ENCODE results near the gene SPACA6. TPM values are rescaled to one million over a fixed set of nuclear protein-coding genes. Genes with fewer than 3 reads are reported as not detected.

The SPACA6 gene
- total and polyA plus RNA-seq, 4 donors: 2.6 to 23.2 (median 14.7) TPM

DNA sequence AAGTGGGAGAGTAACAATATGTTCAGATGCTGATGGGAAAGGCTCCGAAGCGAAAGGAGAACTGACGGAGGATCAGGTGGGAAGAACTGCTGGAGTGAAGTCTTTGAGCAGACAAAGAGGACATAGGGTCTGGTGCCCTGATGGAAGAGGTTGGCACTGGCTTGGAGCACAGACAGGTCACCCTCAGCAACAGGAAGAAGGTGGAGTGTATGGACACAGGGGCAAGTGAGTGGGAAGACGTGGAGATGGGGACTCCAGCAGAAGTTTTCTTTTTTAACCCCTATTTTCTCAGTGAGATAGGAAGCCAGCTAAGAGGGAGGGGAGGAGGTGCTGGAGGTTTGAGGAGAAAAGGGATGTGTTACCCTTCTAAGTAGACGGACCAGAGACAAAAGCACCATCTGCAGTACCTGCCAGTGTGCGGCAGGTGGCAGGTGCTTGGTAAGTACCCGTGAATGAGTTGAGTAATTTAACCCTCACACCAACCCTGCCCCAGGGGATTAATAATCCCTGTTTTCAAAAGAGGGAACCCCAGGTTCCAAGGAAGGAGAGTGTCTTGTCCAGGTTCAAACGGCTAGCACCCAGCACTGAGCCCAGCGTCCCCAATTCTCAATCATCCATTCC is 19.4 kb downstream of the SPACA6 start:
- no peaks in the 10 kb centered on the region for H3K4me1 ChIP-seq (ENCODE audit: control insufficient read depth, insufficient read depth, low read length)
- no peak overlapping the region for H3K4me3 ChIP-seq (ENCODE audit: low read depth, low read length)
- peaks cover 12% of the 10 kb centered on the region for H3K36me3 ChIP-seq (ENCODE audit: control insufficient read depth, insufficient read depth, low read length)
- peak in 1 of 6 donors; percentile 38 for DNase-seq (ENCODE audit: low read depth in 4 of 6, low spot score in 6 of 6)
- H3K9me3 ChIP-seq (ENCODE audit: control insufficient read depth, insufficient read depth, low read length): no peaks in the 10 kb centered on the region
- 89% methylated on average over 3 of the region's 9 CpGs for WGBS (ENCODE audit: insufficient coverage)
- no peaks in the 10 kb centered on the region for H3K27me3 ChIP-seq (ENCODE audit: control insufficient read depth, insufficient read depth, low read length)
- H3K27ac ChIP-seq (ENCODE audit: low read depth, low read length): no peak overlapping the region

DNA sequence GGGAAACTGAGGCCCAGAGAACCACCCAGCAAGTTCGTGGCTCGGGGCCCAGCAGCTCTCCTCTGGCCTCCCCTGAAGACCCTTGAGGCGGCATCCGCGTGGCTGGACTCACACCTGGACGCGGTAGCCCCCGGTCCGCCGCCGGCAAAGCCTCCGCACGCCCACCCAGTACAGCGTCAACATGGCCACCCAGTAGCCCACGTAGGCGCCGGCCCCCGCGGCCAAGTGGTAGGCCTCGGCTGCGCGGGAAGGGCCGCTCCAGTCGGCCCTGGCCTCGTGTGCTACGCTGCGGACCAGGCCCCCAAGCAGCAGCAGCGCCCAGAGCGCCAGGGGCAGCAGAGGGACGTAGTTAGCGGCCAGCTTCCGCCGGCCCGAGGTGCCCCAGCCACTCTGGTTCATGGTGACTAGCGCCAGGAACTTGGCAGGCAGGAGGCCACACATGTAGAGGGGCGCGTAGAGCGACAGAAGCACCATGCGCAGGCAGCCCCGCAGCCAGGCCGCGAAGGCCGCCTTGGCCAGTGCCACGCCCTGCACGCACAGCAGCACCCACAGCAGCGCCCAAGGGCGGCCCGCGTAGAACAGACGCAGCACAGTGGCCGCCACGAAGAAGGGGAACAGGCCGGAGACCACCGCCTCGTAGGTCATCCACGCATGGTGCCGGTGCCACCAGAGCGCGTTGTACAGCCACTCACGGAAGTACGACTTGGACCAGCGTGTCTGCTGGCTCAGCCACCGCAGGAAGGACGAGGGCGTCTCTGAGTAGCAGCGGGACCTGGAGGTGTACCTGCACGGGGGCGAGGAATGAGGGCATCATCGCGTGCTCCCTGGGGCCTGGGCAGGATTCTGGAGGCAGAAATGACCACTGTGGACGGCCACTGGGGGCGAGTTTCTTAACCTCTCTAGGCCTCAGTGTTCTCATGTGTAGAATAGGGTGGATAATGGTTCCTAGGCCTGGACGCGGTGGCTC is 20.5 kb downstream of the SPACA6 start:
- no peak overlapping the region for H3K4me3 ChIP-seq (ENCODE audit: low read depth, low read length)
- DNase-seq (ENCODE audit: low read depth in 4 of 6, low spot score in 6 of 6): no peak
- WGBS (ENCODE audit: insufficient coverage): 91% methylated on average over 72 of the region's 74 CpGs

DNA sequence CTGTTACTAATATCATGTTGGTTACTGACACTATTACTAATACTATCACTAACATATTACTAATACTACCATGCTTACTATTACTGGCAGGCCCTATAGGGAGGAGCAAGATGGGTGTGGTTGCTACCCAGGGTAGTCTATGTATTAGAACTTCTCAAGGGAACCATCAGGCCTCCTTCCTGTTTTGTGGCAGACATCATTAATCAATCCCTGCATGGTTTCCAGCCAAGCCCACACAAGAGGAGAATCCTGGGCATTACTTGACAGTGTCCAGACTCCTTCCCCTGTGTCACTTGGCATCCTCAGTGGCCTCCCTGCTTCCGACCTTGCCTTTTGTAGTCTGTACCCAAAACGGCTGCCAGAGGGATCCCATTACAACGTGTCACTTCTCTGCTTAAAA is 21.7 kb downstream of the SPACA6 start:
- peaks cover 7% of the 10 kb centered on the region for H3K4me1 ChIP-seq (ENCODE audit: control insufficient read depth, insufficient read depth, low read length)
- H3K36me3 ChIP-seq (ENCODE audit: control insufficient read depth, insufficient read depth, low read length): peaks cover 9% of the 10 kb centered on the region
- no peak overlapping the region for H3K27ac ChIP-seq (ENCODE audit: low read depth, low read length)
- no peak for DNase-seq (ENCODE audit: low read depth in 4 of 6, low spot score in 6 of 6)
- no peaks in the 10 kb centered on the region for H3K9me3 ChIP-seq (ENCODE audit: control insufficient read depth, insufficient read depth, low read length)
- peaks cover 14% of the 10 kb centered on the region for H3K27me3 ChIP-seq (ENCODE audit: control insufficient read depth, insufficient read depth, low read length)
- 85% methylated on average over 3 of the region's 3 CpGs for WGBS (ENCODE audit: insufficient coverage)
- no peak overlapping the region for H3K4me3 ChIP-seq (ENCODE audit: low read depth, low read length)

More for the DNA sequence above, 20.5 kb downstream of the SPACA6 start:
- Histone ChIP-seq H3K27me3 (ENCODE audit: control insufficient read depth, insufficient read depth, low read length) (peaks cover 3% of the 10 kb centered on the region), H3K9me3 (ENCODE audit: control insufficient read depth, insufficient read depth, low read length) (no peaks in the 10 kb centered on the region), H3K27ac (ENCODE audit: low read depth, low read length) (no peak overlapping the region), H3K36me3 (ENCODE audit: control insufficient read depth, insufficient read depth, low read length) (peaks cover 9% of the 10 kb centered on the region), H3K4me1 (ENCODE audit: control insufficient read depth, insufficient read depth, low read length) (no peaks in the 10 kb centered on the region)

DNA sequence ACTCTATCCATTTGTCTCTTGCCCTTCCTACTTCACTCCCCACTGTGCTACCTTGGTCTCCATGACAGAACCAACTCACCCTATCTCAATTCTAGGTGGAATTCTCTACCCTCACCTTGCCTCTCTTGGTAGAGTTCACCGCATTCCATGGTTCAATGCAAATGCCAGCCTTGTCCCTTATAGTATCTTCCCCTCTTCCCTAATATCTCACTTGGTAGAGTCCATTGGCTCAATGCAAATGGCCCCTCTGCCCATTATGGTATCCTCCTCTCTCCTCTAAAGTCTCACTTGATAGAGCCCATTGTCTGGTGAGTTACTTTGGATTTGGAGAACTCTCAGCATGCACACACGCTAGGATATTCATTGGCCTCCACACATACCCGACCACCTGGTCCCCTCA is 22.7 kb downstream of the SPACA6 start:
- peaks cover 9% of the 10 kb centered on the region for H3K36me3 ChIP-seq (ENCODE audit: control insufficient read depth, insufficient read depth, low read length)
- no peak for DNase-seq (ENCODE audit: low read depth in 4 of 6, low spot score in 6 of 6)
- no peak overlapping the region for H3K4me3 ChIP-seq (ENCODE audit: low read depth, low read length)
- WGBS (ENCODE audit: insufficient coverage): 88% methylated on average over 1 of the region's 3 CpGs
- H3K4me1 ChIP-seq (ENCODE audit: control insufficient read depth, insufficient read depth, low read length): peaks cover 7% of the 10 kb centered on the region
- H3K9me3 ChIP-seq (ENCODE audit: control insufficient read depth, insufficient read depth, low read length): no peaks in the 10 kb centered on the region
- peaks cover 23% of the 10 kb centered on the region for H3K27me3 ChIP-seq (ENCODE audit: control insufficient read depth, insufficient read depth, low read length)
- no peak overlapping the region for H3K27ac ChIP-seq (ENCODE audit: low read depth, low read length)

- no peak overlapping the region for H3K4me3 ChIP-seq (ENCODE audit: low read depth, low read length)
- H3K4me1 ChIP-seq (ENCODE audit: control insufficient read depth, insufficient read depth, low read length): peaks cover 7% of the 10 kb centered on the region
- no peak for DNase-seq (ENCODE audit: low read depth in 4 of 6, low spot score in 6 of 6)
- H3K27me3 ChIP-seq (ENCODE audit: control insufficient read depth, insufficient read depth, low read length): peaks cover 29% of the 10 kb centered on the region
- H3K36me3 ChIP-seq (ENCODE audit: control insufficient read depth, insufficient read depth, low read length): peaks cover 9% of the 10 kb centered on the region
- WGBS (ENCODE audit: insufficient coverage): 72% methylated on average over 10 of the region's 11 CpGs
- no peaks in the 10 kb centered on the region for H3K9me3 ChIP-seq (ENCODE audit: control insufficient read depth, insufficient read depth, low read length)
- H3K27ac ChIP-seq (ENCODE audit: low read depth, low read length): no peak overlapping the region
Observed at GRCh38 chr19:51716925-51717324, 23.8 kb downstream of the SPACA6 start.

GRCh38 chr19:51719251-51719988 is 26.3 kb downstream of the SPACA6 start:
- Histone ChIP-seq H3K4me3 (ENCODE audit: low read depth, low read length) (peak overlapping the region; percentile 22), H3K27ac (ENCODE audit: low read depth, low read length) (no peak overlapping the region), H3K4me1 (ENCODE audit: control insufficient read depth, insufficient read depth, low read length) (peaks cover 12% of the 10 kb centered on the region), H3K9me3 (ENCODE audit: control insufficient read depth, insufficient read depth, low read length) (no peaks in the 10 kb centered on the region), H3K36me3 (ENCODE audit: control insufficient read depth, insufficient read depth, low read length) (no peaks in the 10 kb centered on the region), H3K27me3 (ENCODE audit: control insufficient read depth, insufficient read depth, low read length) (peaks cover 34% of the 10 kb centered on the region)
- DNase-seq (ENCODE audit: low read depth in 4 of 6, low spot score in 6 of 6): peak in 1 of 6 donors; percentile 71
- WGBS (ENCODE audit: insufficient coverage): 1% methylated on average over 83 of the region's 83 CpGs

DNA sequence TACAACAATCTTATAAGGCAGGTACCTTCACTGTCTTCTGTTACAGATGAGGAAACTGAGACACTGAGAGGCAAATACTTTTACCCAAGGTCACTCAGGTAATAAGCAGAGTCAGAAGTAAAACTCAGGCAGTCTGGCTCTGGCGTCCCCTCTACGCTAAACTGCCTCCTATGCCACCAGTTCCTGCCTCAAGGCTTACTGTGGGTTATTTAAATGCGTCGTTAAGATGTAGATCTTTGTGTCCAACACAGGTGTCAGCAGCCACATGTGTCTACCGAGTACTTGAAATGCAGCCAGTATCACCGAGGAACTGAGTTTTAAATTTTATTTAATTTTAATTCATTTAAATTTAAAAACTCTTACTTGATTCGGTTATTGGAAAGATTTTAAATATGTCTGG is 28.8 kb downstream of the SPACA6 start:
- Histone ChIP-seq H3K4me1 (ENCODE audit: control insufficient read depth, insufficient read depth, low read length) (peaks cover 21% of the 10 kb centered on the region), H3K36me3 (ENCODE audit: control insufficient read depth, insufficient read depth, low read length) (no peaks in the 10 kb centered on the region), H3K4me3 (ENCODE audit: low read depth, low read length) (no peak overlapping the region), H3K27ac (ENCODE audit: low read depth, low read length) (no peak overlapping the region), H3K9me3 (ENCODE audit: control insufficient read depth, insufficient read depth, low read length) (no peaks in the 10 kb centered on the region), H3K27me3 (ENCODE audit: control insufficient read depth, insufficient read depth, low read length) (peaks cover 38% of the 10 kb centered on the region)
- no peak for DNase-seq (ENCODE audit: low read depth in 4 of 6, low spot score in 6 of 6)
- WGBS (ENCODE audit: insufficient coverage): 82% methylated on average over 2 of the region's 7 CpGs

- Histone ChIP-seq H3K4me1 (ENCODE audit: control insufficient read depth, insufficient read depth, low read length) (peaks cover 21% of the 10 kb centered on the region), H3K4me3 (ENCODE audit: low read depth, low read length) (no peak overlapping the region), H3K27ac (ENCODE audit: low read depth, low read length) (no peak overlapping the region), H3K36me3 (ENCODE audit: control insufficient read depth, insufficient read depth, low read length) (no peaks in the 10 kb centered on the region), H3K9me3 (ENCODE audit: control insufficient read depth, insufficient read depth, low read length) (no peaks in the 10 kb centered on the region), H3K27me3 (ENCODE audit: control insufficient read depth, insufficient read depth, low read length) (peaks cover 41% of the 10 kb centered on the region)
- no CpG with 5 or more reads among the region's 2 CpGs for WGBS (ENCODE audit: insufficient coverage)
- no peak for DNase-seq (ENCODE audit: low read depth in 4 of 6, low spot score in 6 of 6)
Observed at GRCh38 chr19:51722492-51722891, 29.4 kb downstream of the SPACA6 start.

DNA sequence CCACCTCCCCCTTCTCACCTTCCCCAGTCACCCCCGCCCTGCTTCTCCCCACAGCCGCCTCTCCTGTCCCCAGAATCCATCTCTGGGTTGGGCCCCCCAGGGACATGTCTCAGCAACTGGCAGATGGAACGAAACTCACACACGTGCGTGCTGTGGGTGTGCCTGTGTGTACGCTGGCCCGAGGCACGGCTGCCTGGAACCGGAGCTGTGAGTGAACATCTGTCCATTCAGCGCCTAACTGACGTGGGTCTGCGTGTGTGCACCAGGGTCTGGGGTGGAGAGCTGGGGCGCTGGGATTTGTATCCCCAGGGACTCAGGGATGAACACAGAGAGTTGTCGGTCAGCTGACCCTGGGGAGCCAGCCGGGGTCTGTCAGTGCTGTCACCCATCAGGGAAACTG is 31.4 kb downstream of the SPACA6 start:
- H3K4me1 ChIP-seq (ENCODE audit: control insufficient read depth, insufficient read depth, low read length): peaks cover 16% of the 10 kb centered on the region
- H3K9me3 ChIP-seq (ENCODE audit: control insufficient read depth, insufficient read depth, low read length): no peaks in the 10 kb centered on the region
- WGBS (ENCODE audit: insufficient coverage): 63% methylated on average over 14 of the region's 15 CpGs
- H3K4me3 ChIP-seq (ENCODE audit: low read depth, low read length): no peak overlapping the region
- no peaks in the 10 kb centered on the region for H3K36me3 ChIP-seq (ENCODE audit: control insufficient read depth, insufficient read depth, low read length)
- peaks cover 30% of the 10 kb centered on the region for H3K27me3 ChIP-seq (ENCODE audit: control insufficient read depth, insufficient read depth, low read length)
- no peak for DNase-seq (ENCODE audit: low read depth in 4 of 6, low spot score in 6 of 6)
- H3K27ac ChIP-seq (ENCODE audit: low read depth, low read length): no peak overlapping the region

Measured in spinal cord (tissue), 10 donors.